SHP77 (cell line): ENCODE results near the gene FREM3.

Experiments used
- DNase-seq, 2 experiments: peaks; one replicate each; lab custom pipeline; 2025; lab: John Stamatoyannopoulos, UW

FREM3 gene

DNA sequence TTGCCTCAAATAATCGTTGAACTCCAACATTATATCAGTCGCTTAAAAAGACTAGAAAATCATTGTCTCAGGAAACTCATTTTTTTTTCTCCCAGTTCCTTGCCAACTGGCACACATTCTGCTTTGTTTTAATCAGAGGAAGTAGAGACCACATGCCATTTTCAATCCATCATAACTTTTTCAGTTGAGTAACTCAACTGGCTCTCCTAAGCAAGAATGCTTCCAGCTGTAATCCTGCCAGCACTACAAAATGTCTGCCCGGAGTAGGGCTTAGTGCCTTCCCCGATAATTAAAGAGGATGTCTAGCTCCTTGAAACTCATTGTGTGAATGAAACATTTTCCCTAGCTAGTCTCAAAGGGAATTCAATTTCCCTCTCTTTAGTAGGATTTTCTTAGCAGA lies 33.0 kb downstream of the FREM3 start:
- no peak for DNase-seq

DNA sequence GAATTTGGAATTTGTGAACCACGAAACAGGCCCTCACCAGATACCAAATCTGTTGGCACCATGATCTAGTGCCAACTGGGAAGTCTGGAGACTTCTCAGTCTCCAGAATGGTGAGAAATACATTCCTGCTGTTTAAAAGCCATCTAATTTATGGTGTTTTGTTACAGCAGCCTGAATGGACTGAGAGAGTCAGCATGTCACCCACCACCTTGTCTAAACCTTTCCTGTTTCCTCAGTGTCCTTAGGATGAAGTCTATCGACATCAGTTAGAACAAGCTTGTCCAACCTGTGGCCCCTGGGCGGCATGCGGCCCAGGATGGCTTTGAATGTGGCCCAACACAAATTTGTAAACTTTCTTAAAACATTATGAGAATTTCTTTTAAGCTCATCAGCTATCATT lies 42.1 kb downstream of the FREM3 start:
- no peak for DNase-seq

DNA sequence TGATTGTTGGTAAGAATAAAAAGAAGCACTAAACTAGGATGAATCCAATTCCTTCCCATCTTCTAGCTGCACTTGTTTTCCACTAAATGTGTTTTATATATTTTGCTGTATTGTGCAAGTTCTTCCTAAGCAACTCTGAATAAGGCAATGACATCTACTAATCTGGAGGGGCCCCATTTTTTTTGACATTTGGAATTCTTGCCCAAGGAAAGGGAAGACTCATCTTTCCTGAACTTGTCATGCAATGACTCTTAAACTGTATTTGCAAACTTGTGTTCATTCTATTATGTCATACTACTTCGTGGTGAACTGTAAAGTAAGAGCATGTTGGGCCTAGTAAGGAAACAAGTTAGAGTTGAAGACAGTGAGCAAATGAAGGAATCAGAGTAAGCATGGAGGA lies 45.9 kb downstream of the FREM3 start:
- no peak for DNase-seq

DNA sequence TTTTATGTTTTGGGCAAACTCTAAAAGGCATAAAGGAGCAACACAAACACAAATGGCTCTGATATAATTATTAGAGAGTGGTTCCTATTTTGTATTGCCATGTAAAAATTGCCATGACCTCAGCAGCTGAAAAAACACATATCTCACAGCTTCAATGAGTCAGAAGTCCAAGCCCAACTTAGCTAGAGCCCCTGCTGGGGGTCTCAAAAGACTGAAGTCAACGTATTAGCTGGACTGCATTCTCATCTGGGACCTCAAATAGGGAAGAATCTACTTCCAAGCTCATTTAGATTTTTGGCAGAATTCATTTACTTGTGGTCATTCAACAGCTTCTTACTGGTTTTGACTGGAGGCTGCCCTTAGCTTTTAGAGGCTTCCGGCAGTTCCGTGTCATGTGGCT lies 47.4 kb downstream of the FREM3 start:
- no peak for DNase-seq

DNA sequence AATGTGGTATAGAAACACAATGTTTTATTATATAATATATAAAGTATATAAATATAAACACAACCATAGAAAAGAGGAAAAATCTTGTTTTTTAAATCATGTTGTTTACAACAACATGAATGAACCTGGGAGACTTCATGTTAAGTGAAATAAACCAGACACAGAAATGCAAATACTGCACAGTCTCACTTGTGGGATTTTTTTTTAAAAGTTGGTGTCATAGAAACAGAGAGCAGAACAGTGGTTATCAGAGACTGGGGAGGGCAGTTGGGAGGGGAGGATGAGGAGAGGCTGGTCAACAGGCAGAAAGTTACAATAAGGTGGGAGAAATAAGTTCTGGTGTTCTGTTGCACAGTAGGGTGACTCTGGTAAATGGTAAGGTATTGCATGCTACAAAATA lies 57.1 kb downstream of the FREM3 start:
- no peak for DNase-seq

DNA sequence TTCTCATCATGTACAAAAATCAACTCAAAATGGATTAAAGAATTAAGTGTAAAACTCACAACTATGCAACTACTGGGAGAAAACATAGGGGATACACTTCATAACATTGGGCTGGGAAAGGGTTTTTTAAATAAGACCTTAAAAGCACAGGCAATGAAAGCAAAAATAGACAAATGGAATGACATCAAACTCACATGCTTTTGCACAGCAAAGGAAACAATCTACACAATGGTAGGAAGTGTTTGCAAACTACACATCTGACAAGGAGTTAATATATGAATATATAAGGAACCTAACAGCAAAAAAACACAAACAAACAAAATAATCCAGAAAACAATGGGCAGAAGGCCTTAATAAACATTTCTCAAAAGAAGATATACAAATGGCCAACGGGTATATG lies 57.9 kb downstream of the FREM3 start:
- DNase-seq: no peak

DNA sequence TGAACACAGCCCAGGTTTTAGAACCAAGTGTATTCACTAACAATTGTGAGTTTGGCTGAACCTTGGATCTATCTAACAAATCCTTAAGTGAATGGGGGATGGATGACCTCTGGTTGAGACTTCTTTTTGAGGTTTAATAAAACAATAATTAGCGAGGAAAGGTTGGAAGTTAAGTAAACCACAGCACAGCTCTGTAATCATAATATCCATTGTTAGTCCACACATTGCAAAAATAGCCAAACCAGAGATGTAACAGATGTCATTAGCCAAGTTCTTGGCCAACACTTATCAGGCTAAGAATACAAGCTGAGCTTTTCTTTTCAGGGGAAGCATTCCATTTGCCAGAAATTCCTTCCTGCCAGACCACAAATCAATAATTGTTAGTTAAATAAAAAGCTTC lies 59.1 kb downstream of the FREM3 start:
- no peak for DNase-seq

DNA sequence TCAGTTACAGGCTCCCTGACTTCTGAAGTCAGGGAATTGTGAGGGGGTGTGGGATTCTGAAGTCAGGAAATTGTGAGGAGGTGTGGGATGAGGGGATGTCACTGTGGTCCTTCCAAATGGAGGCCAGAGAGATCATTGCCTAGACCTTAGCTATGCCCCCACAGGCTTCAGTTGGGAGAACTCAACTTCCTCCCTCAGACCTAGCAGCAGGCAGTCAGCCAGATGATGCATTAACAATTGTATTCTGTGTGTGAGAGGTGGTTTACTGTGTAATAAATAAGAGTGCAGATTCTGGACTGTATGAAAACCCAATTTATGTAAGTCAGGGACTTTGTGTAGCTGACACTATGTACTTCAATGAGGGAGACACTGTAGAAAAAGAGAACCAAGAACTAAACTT lies 65.7 kb downstream of the FREM3 start:
- no peak for DNase-seq

DNA sequence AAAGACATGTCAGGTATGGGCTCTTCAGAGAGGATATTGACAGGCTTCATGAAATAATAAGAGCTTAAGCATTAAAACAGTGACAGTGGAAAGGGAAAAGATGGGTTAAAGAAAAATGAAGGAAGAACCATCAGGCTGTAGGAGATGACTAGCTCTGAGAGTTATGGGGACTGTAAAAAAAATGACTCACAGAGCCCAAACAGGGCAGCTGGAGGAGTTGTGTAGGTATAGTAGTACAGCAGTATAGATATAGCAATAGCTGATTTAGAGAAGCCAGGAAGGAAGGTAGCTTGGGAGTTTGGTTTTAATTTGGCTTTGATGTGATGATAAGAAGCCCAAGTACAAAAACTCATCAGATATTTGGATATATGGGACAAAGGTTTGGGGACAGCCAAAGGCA lies 66.6 kb downstream of the FREM3 start:
- DNase-seq: no peak

DNA sequence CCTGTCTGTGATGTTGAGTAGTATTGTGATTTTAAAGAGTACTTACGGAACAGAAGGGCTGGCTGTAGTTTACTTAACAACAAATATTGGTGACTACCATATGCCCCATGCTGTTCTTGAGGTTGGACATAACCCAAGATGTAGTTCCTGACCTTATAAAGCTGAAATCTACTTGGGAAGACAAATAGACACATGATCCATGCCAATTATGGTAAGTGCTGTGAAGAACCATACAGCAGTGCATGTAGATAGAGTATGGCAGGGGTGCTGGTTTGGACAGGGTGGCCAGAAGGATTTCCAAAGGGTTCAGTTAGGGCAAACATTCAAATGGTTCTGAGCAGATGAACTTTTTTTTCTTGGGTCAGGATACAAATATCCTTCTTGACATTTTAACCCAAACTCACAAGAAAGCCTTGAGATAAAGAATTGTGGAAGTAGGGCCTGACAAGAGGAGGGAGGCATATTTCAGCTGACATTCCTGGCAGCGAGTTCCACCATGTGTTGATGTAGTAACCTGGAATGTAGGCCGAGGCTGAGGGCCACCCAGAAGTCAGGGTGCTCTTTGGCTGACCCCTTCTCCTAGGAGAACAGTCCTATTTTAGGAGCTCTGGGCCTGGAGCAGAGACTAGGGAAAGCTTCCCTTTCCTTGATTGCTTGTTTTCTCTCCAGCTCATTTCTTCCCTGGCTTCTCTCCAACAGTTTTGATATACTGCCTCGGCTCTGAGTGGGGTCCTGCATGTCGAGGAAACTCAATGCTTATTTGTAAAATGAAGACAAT lies 74.2 kb downstream of the FREM3 start:
- DNase-seq: no peak

DNA sequence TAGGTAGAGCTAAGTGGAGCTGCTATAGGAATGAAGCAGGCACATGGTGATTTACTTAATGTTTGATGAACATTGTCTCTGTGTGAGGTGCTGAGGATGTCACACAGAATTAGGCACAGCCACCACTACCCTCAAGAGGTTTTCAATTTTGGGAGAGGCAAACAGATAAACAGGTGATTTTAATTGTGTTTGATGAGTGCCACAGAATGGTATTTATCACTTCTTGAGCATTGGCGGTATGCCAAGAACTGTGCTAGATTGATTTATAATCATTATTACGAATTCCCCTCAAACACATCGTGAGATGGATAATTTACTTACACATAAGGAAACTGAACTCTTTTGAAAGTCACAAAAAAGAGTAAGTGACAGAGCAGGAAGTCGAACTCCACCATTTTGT lies 74.8 kb downstream of the FREM3 start:
- no peak for DNase-seq

DNA sequence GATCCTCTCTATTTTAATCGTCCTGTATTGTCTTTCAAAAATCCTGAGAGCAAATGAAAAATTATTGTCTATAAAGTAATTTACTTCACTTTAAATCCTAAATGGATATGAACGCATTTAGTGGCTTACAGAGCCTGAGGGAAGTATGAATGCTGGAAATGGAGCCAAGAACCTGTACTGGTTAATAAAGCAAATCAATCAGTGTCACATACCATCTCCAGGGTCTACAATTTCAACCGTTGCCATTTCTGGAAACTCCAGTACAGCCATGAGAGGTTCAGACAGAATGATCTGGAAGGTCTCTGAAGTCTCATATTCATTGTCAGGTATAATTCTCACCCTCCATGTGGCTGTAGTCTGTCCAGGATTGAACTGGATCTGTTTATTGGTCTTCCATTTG lies 76.6 kb downstream of the FREM3 start:
- DNase-seq: no peak

DNA sequence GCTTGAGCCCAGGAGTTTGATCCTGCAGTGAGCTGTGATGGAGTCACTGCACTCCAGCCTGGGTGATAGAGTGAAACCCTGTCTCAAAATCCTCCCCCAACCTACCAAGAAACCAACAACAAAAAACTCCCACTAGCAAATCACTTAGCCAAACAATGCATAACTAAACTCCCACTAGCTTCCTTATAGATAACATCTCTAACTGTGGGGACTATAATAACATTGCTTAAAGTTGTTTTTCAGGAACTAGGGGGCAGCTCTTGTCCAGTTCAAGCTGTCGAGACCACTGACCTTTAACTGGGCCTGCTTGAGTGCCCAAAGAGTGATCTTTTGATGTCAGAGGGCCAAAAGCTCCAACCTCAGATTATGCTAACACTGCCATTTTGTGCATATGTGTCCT lies 81.7 kb downstream of the FREM3 start:
- no peak for DNase-seq

DNA sequence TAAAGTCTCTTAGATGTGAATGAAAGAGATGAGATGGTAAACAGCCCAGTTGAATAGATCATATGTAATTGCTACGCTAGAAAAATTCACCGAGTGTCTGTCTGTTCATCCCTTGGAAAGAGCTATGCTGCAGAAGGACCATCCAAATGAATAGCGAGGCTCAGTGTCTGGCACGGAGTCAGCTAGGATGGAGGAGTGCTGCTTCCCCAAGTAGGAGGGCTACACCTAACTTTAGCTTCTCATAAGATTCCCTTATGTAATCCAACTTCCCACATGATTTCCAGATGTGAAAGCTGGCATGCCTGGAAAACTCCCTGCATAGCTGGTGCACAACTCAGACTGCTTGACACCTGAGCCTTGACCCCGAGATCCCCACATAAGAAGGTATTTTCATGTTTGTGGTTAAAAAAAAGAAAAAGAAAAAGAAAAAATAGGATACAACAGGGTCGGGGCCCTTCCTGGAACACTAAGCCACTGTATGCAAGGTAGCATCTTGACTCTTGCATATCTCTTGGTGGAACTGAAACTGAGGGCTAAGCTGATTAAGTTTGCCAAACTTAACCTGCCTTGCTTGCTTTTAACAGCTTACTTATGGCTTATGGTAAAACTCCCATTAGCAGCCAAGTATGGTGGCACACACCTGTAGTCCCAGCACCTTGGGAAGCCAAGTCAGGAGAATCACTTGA lies 82.3 kb downstream of the FREM3 start:
- no peak for DNase-seq

DNA sequence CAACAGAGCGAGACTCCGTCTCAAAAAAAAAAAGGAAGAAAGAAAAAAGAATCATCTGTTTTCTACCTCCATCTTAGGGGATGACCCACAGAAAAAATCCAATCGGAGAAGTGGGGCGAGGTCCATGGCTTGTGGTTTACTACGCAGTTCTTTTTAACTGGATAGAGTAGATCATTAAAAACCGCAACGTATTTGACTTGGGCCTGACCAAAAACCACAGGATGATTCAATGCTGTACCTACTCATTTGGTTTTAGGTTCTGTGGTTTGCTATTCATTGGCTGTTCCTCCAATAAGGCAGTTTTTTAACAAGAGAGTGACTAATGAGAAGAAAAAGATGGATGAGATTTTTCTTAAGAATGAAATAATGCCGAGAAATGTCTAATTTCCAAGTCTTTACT lies 83.7 kb downstream of the FREM3 start:
- no peak for DNase-seq

DNA sequence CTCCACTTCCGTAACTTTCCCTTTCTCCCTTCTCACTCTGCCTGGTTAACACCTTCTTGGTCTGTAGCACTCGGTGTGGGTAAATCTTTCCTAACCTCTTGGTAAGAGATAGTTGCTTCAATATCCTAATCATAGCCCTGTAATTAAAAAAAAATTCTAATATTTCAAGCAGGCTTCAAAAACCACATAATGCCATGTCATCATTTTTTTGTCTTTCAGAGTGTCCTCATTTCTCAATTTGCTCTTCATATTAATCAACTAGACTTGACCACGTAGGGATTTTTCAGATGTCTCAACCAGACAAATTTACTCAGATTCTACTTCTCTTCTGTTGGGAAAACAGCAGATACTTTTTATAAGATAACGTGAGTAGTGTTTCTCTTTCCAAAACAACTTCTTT lies 91.0 kb downstream of the FREM3 start:
- no peak for DNase-seq

DNA sequence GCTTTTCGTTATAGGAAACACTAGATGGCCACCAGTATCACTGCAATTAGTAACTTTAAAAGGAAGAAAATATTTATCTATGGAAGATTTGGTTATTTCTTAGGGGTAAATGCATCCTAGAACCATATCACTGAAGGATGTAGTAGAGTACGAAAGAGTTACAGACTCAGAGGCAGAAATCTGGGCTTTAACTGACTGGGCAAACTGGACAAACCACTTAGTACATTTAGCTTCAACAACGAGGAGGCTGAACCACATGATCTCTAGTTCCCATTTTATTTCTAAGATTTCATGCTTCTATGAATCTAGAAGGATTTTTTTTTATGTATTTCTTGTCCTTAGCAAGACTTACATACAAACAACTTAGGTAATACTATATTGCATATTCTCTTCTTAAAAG lies 94.0 kb downstream of the FREM3 start:
- DNase-seq: no peak

DNA sequence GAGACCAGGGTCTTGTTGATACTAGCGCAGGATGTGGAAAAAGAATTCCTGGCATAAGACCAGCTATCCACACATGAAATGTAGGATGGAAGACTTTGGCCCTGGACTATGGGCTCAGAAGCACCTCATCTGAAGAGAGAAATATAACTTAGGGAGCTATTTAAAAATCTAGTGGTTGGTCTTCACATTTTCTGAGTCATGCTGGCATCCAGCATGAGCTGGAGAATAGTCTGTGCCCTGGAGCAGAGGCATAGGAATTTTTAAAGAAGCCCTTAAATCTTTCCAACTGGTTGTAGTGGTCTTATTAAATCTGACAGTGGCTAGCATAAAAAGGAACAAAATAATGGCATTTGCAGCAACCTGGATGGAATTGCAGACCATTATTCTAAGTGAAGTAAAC lies 100.6 kb downstream of the FREM3 start:
- DNase-seq: no peak

DNA sequence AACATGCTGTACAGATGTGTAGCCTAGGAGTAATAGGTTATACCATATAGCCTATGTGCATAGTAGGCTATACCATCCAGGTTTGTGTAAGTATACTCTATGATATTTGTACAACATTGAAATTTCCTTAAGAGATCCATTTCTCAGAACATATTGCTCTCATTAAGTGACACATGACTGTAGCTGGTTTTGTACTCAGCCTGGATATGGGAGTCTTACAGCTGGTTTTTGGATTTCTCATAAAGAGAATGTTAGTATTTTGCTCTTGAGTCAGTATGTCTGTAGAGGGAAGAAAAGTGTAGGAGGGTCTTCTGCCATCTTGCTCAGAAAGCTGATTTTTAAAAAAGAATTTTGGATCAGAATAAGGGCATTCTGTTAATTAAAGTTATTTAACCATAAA lies 101.7 kb downstream of the FREM3 start:
- DNase-seq: no peak

DNA sequence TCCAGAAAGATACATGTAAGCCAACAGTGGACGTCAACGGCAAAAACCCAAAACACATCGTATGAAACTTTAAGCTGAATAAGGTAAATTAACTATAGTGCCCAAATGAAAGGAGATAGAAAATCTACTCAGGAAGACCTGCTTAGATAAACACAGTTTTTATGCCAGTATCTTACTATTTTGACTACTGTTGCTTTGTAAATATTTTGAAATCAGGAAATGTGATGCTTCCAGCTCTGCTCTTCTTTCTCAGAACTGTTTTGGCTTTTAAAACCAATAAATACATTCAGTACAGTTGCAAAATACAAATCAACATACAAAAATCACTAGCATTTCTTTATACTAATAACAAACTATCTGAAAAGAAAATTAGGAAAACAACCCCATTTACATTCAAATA lies 103.2 kb downstream of the FREM3 start:
- DNase-seq: no peak

DNA sequence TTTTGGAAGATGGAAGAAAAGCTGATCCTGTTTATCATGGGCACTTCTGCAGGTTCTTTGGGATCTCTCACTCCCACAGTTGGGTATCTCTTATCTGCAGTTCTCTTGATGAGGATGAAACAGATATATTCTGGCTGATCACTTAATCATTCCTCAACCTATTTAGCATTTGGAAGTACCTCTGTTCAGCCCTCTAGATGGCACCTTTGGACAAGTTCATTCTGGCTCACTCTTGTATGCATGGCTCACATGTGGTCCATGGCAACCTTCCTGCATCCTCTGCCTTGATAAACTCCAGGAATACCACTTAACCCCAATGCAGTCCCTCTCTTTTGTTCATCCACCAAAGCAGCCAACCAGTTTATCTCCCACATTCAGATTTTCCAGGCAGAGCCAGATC lies 112.8 kb downstream of the FREM3 start:
- DNase-seq: no peak

DNA sequence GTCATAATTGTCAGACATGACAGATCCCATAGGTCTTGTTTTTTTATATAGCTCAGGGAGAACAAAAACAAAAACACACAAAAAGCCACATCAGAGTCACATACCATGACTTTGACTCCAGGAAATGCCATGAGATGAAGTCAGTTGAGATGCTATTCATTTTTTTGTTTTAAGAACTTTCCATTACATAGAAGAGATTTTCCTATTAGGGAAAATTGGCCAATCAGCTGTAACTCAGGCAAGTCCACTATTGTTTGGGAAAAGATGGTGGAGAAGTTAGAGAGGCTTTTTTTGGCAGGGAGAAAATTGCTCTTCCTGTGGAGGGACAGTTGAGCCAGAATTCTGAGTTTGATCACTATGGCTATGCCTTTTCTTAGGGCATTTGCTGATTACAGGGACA lies 114.4 kb downstream of the FREM3 start:
- no peak for DNase-seq

DNA sequence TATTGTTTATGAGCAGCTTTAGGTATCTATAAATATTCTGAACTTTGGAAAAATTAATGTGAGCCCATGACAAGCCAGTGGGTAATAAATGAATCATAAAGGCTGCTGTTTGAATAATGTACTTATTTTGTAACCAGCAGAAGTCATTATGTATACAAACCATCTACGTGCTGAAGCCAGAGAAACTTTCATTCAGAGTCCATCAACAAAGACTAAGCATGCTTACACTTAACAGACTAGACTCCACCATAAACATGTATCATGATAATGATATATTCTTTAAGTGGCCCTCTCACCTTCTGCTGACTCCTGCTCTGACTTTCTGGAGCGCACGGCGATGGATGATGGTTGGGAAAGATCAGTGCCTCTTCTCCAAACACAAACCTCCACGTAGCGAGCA lies 114.9 kb downstream of the FREM3 start:
- DNase-seq: no peak

DNA sequence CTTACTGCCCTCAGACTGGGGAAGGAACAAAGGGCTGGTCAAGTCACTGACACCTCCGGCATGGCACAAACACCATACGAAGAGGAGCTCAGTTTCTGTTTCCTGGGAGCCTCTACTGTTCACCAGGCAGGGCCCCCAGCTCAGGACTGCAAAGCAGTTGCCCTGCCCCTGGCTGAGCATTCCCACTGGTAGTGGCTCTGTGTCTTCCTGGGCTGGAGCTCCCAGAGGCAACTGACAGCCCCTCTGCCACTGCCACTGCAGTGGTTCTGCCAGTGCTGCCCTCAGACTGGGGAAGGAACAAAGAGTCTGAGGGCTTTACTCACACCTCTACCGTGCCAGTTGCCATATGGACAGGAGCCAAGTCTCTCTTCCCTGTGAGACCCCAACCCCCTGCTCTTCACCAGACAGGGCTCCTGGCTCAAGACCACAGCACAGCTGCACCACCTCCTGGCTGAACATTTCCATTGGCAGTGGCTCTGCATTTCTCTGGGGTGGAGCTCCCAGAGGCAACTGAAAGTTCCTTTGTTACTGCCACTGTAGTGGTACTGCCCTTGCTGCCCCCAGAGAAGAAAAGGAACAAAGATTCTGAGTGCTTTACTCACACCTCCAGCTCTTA lies 119.0 kb downstream of the FREM3 start:
- DNase-seq: no peak
